Neural progenitor cell (in vitro differentiated cells): Measurements from ENCODE around the gene RPL3. TPM values are rescaled to one million over a fixed set of nuclear protein-coding genes. Genes with fewer than 3 reads are reported as not detected.
A peak's percentile ranks its signal among the peaks of the same experiment; 100 is the strongest.

Source experiments
- DNase-seq: peaks from one replicate; pipeline ENCODE4 v3.0.0-alpha.2; 2016; ENCODE audit warnings: low spot score
- H2AFZ ChIP-seq: fragments of 200-600 bp; sonication (generic); replicated peaks from 2 replicates; pipeline ENCODE4 v1.6.1; 2016; ENCODE audit warnings: antibody characterized with exemption
- H3F3A ChIP-seq: fragments of 200-600 bp; sonication (generic); 2 replicates; pipeline ENCODE4 v1.6.1; 2016; ENCODE audit warnings: antibody characterized with exemption, low read depth
- H3K27ac ChIP-seq: fragments of 200-600 bp; sonication (generic); 2 replicates; pipeline ENCODE4 v1.5.1; 2016; ENCODE audit warnings: mild to moderate bottlenecking
- H3K27me3 ChIP-seq: fragments of 200-600 bp; sonication (generic); 2 replicates; pipeline ENCODE4 v1.6.1; 2016; ENCODE audit warnings: mild to moderate bottlenecking, moderate library complexity
- H3K36me3 ChIP-seq: fragments of 200-600 bp; sonication (generic); 2 replicates; pipeline ENCODE4 v1.5.1; 2016
- H3K4me1 ChIP-seq: fragments of 200-600 bp; sonication (generic); 2 replicates; pipeline ENCODE4 v1.6.1; 2016; ENCODE audit warnings: mixed run types
- H3K4me2 ChIP-seq: fragments of 200-600 bp; sonication (generic); 2 replicates; pipeline ENCODE4 v1.6.1; 2016
- H3K4me3 ChIP-seq: fragments of 200-600 bp; sonication (generic); 2 replicates; pipeline ENCODE4 v1.5.1; 2016
- H3K79me2 ChIP-seq: fragments of 200-600 bp; sonication (generic); 2 replicates; pipeline ENCODE4 v1.6.1; 2016; ENCODE audit warnings: low read depth
- H3K9ac ChIP-seq: fragments of 200-600 bp; sonication (generic); 2 replicates; pipeline ENCODE4 v1.6.1; 2016
- H3K9me3 ChIP-seq: fragments of 200-600 bp; sonication (generic); 2 replicates; pipeline ENCODE4 v1.5.1; 2016; ENCODE audit warnings: low read depth
- H4K20me1 ChIP-seq: fragments of 200-600 bp; sonication (generic); 2 replicates; pipeline ENCODE4 v1.6.1; 2016; ENCODE audit warnings: low read depth
- H3K27ac Mint-ChIP-seq: 3 replicates; pipeline ENCODE4 v1.8.0; 2021; ENCODE audit warnings: mixed read lengths
- H3K27me3 Mint-ChIP-seq: 2 replicates; pipeline ENCODE4 v1.8.0; 2022; ENCODE audit warnings: low read depth, mild to moderate bottlenecking, inconsistent platforms, moderate library complexity, mixed read lengths; ENCODE audit not compliant: insufficient read depth
- H3K36me3 Mint-ChIP-seq: 3 replicates; pipeline ENCODE4 v1.8.0; 2021; ENCODE audit warnings: mixed read lengths
- H3K4me1 Mint-ChIP-seq: 3 replicates; pipeline ENCODE4 v1.8.0; 2021; ENCODE audit warnings: mixed read lengths
- H3K4me3 Mint-ChIP-seq: 3 replicates; pipeline ENCODE4 v1.8.0; 2021; ENCODE audit warnings: mild to moderate bottlenecking, moderate library complexity, mixed read lengths
- H3K9me3 Mint-ChIP-seq: 3 replicates; pipeline ENCODE4 v1.8.0; 2020; ENCODE audit warnings: mixed read lengths
- CTCF ChIP-seq: fragments of 200-600 bp; sonication (generic); IDR thresholded peaks from 2 replicates; pipeline ENCODE4 v1.5.1; 2017; ENCODE audit warnings: antibody characterized with exemption, mild to moderate bottlenecking
- EZH2 ChIP-seq: fragments of 200-600 bp; sonication (generic); IDR thresholded peaks from 2 replicates; pipeline ENCODE4 v1.6.1; 2017; ENCODE audit warnings: antibody characterized with exemption, mild to moderate bottlenecking, moderate library complexity
- EZH2phosphoT487 ChIP-seq: fragments of 200-600 bp; sonication (generic); IDR thresholded peaks from 2 replicates; pipeline ENCODE4 v1.6.1; 2017; ENCODE audit warnings: antibody characterized with exemption
- total RNA-seq: library from RNA; depleted of rRNA; stranded (reverse); fragments of >200 nt; gene quantifications from 2 replicates; pipeline ENCODE4 v1.2.3, GENCODE V29; 2015; ENCODE audit warnings: low replicate concordance

Gene RPL3
- total RNA-seq, 1 donor from 2014 or later, result 3,021 TPM

DNA sequence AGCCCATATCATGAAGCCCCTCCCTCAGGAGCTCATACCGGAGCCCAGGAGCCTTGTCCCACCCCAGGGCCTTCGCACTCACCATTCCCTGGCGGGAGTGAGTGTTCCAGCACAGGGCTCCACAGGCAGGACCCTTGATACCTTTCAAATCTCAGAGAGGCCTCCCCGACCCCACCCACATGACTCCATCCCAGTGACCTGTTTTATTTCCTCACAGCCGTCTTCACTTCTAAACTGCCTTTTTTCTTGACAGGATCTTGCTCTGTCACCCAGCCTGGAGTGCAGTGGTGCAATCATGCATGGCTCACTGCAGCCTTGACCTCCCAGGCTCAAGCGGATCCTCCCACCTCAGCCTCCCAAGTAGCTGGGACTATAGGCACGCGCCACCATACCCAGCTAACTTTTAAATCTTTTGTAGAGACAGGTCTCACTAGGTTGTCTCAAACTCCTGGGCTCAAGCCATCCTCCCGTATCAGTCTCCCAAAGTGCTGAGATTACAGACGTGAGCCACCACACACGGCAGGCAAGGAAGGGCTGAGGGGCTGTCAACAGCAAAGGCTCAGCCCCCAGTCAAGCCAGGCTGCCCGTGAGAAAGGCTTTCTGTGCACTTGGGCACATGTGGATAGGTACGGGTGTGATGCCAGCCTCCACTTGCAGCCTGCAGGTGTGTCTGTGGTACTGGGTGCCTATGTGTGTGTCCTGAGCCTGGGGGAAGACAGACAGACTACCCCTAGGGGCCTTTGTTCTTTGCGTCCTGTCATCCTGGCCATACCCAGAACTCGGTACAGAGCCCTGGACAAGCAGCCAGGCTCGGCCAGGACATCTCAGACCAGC lies 9.3 kb downstream of the RPL3 start:
- Mint-ChIP-seq H3K27ac (no peak overlapping the region), H3K36me3 (peaks cover 26% of the 10 kb centered on the region), H3K9me3 (no peaks in the 10 kb centered on the region), H3K4me3 (no peak overlapping the region), H3K4me1 (peaks cover 22% of the 10 kb centered on the region), H3K27me3 (peaks cover 9% of the 10 kb centered on the region)
- Histone ChIP-seq H3F3A (peaks cover 69% of the 10 kb centered on the region), H3K9me3 (no peaks in the 10 kb centered on the region), H3K79me2 (peaks cover 18% of the 10 kb centered on the region), H3K4me3 (no peak overlapping the region), H2AFZ (no peak overlapping the region), H3K4me1 (peaks cover 4% of the 10 kb centered on the region), H3K27ac (no peak overlapping the region), H3K9ac (no peak overlapping the region), H4K20me1 (peaks cover 58% of the 10 kb centered on the region), H3K27me3 (no peaks in the 10 kb centered on the region), H3K4me2 (no peak overlapping the region), H3K36me3 (peaks cover 5% of the 10 kb centered on the region)
- DNase-seq, result no peak
- TF ChIP-seq EZH2 (no peak), CTCF (no peak), EZH2phosphoT487 (no peak)

GRCh38 chr22:39309364-39309861 lies 10.0 kb downstream of the RPL3 start:
- Histone ChIP-seq H3K9me3 (no peaks in the 10 kb centered on the region), H3K79me2 (peaks cover 11% of the 10 kb centered on the region), H3K4me2 (no peak overlapping the region), H3K27ac (no peak overlapping the region), H3K36me3 (no peaks in the 10 kb centered on the region), H2AFZ (no peak overlapping the region), H4K20me1 (peaks cover 51% of the 10 kb centered on the region), H3F3A (peaks cover 62% of the 10 kb centered on the region), H3K4me3 (no peak overlapping the region), H3K27me3 (no peaks in the 10 kb centered on the region), H3K4me1 (no peaks in the 10 kb centered on the region), H3K9ac (no peak overlapping the region)
- Mint-ChIP-seq H3K27ac (no peak overlapping the region), H3K9me3 (no peaks in the 10 kb centered on the region), H3K4me1 (peaks cover 22% of the 10 kb centered on the region), H3K4me3 (peak overlapping the region; percentile 10), H3K27me3 (peaks cover 8% of the 10 kb centered on the region), H3K36me3 (peaks cover 21% of the 10 kb centered on the region)
- no peak for DNase-seq
- TF ChIP-seq EZH2phosphoT487, result no peak
- TF ChIP-seq CTCF, result peak; percentile 17

DNA sequence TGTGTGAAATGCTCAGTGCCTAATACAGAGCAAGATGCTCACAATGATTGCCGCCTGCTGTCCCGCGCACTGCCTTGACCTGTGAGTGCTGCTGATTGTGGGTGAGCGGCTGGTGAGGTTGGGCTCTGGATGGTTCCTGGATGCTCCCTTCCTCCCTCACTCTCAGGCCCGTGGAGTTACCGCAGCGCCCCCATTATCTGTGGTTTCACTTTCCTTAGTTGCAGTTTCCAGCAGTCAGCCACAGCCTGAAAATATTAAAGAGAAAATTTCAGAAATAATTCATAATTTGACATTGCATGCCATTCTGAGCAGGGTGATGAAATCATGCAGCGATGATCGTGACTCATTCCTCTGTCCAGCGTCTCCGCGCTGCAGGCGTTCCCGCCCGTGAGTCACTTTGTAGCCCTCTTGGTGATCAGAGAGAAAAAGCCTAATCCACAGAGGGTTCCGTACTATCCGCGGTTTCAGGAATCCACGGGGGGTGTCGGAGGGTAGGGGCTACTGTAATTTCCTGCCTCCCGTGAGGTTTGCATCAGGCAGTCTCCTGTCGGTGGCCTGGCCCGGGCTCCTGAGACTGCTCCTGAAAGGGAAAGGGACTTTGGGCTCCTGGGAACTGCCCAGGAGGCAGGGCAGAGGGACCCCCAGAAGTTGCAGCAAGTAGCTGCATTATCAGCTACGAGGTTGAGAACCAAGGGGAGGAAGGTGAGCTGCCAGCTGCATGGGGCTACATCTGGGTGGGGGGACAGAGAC lies 10.6 kb downstream of the RPL3 start:
- peaks cover 22% of the 10 kb centered on the region for H3K4me1 Mint-ChIP-seq
- peaks cover 8% of the 10 kb centered on the region for H3K27me3 Mint-ChIP-seq
- DNase-seq, result no peak
- Histone ChIP-seq H3K9me3 (no peaks in the 10 kb centered on the region), H3K36me3 (no peaks in the 10 kb centered on the region), H3K79me2 (peaks cover 5% of the 10 kb centered on the region), H3K27me3 (no peaks in the 10 kb centered on the region), H3K4me3 (no peak overlapping the region), H2AFZ (no peak overlapping the region), H4K20me1 (peaks cover 45% of the 10 kb centered on the region), H3K9ac (no peak overlapping the region), H3K4me1 (no peaks in the 10 kb centered on the region), H3K27ac (no peak overlapping the region), H3F3A (peaks cover 56% of the 10 kb centered on the region), H3K4me2 (no peak overlapping the region)
- no peak overlapping the region for H3K27ac Mint-ChIP-seq
- peak overlapping the region; percentile 10 for H3K4me3 Mint-ChIP-seq
- H3K36me3 Mint-ChIP-seq, result peaks cover 18% of the 10 kb centered on the region
- TF ChIP-seq EZH2 (no peak), CTCF (no peak), EZH2phosphoT487 (no peak)
- no peaks in the 10 kb centered on the region for H3K9me3 Mint-ChIP-seq
